WERI-Rb-1 (cell line): ENCODE data around the gene ST6GALNAC1.
"Not testable (repeated sequence)": the region's sequence is repeated elsewhere in the genome, so short reads cannot be mapped to it uniquely, and the experiment has no call there.

Source experiments
- DNase-seq: peaks from one replicate; pipeline ENCODE4 v3.0.0-alpha.2; 2020
- H3K27ac ChIP-seq: fragments of 250-450 bp; sonication (Bioruptor Pico); 2 replicates; pipeline ENCODE4 v1.5.1; 2020; ENCODE audit warnings: mild to moderate bottlenecking, moderate library complexity
- H3K27me3 ChIP-seq: fragments of 250-450 bp; sonication (Bioruptor Pico); 2 replicates; pipeline ENCODE4 v1.5.1; 2021; ENCODE audit warnings: mild to moderate bottlenecking, low read depth, moderate library complexity; ENCODE audit not compliant: insufficient read depth, severe bottlenecking
- H3K36me3 ChIP-seq: fragments of 250-450 bp; sonication (Bioruptor Pico); 2 replicates; pipeline ENCODE4 v1.5.1; 2020; ENCODE audit warnings: mild to moderate bottlenecking, moderate library complexity
- H3K4me3 ChIP-seq: 2 replicates; pipeline ENCODE4 v1.5.1; 2011; ENCODE audit warnings: low read depth, mild to moderate bottlenecking, control low read depth, low read length
- H3K9me3 ChIP-seq: fragments of 250-450 bp; sonication (Bioruptor Pico); 2 replicates; pipeline ENCODE4 v1.5.1; 2021; ENCODE audit warnings: mild to moderate bottlenecking, moderate library complexity; ENCODE audit not compliant: severe bottlenecking
- TF ChIP-seq, protein P1 (sequence below): IDR thresholded peaks from 2 replicates; pipeline ENCODE4 v1.5.1; 2011; ENCODE audit warnings: low read depth, mild to moderate bottlenecking, control low read depth, inconsistent platforms, low read length

ST6GALNAC1 gene

DNA sequence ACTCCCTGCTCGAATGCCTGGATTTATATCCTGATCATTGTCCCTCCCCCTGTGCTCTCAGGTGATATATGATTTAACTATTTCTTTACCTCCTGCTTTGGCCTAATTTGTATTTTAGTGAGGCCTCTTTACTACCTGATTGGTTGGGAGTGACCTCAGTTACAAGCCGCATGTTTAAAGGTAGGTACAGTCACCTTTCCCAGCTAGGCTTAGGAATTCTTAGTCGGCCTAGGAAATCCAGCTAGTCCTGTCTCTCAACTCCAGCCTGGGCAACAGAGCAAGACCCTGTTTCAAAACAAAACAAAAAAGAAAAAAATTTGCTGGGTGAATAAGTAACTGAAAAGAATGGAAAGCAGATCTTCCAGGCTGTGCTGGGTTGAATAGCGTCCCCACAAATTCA lies 31.1 kb downstream of the ST6GALNAC1 start:
- DNase-seq = no peak
- Histone ChIP-seq H3K36me3 (no peaks in the 10 kb centered on the region), H3K27me3 (no peaks in the 10 kb centered on the region), H3K27ac (no peak overlapping the region), H3K9me3 (peaks cover 13% of the 10 kb centered on the region), H3K4me3 (no peak overlapping the region)
- TF ChIP-seq, protein P1, sequence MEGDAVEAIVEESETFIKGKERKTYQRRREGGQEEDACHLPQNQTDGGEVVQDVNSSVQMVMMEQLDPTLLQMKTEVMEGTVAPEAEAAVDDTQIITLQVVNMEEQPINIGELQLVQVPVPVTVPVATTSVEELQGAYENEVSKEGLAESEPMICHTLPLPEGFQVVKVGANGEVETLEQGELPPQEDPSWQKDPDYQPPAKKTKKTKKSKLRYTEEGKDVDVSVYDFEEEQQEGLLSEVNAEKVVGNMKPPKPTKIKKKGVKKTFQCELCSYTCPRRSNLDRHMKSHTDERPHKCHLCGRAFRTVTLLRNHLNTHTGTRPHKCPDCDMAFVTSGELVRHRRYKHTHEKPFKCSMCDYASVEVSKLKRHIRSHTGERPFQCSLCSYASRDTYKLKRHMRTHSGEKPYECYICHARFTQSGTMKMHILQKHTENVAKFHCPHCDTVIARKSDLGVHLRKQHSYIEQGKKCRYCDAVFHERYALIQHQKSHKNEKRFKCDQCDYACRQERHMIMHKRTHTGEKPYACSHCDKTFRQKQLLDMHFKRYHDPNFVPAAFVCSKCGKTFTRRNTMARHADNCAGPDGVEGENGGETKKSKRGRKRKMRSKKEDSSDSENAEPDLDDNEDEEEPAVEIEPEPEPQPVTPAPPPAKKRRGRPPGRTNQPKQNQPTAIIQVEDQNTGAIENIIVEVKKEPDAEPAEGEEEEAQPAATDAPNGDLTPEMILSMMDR = no peak

DNA sequence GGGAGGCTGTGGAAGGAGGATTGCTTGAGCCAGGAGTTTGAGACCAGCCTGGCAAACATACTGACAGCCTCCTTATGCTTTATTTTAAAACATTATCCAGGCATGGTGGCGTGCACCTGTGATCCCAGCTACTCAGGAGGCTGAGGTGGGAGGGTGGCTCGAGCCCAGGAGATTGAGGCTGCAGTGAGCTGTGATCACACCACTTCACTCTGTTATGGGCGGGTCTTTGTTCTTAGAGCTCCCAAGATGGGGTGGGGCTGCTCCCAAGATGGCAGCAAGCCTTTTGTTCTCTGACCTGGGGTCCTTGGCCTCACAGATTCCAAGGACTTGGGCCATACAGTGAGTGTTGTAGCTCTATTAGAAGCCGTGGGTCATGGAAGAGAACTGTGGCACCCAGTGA lies 31.8 kb downstream of the ST6GALNAC1 start:
- H3K27me3 ChIP-seq = no peaks in the 10 kb centered on the region
- no peaks in the 10 kb centered on the region for H3K36me3 ChIP-seq
- TF ChIP-seq, protein P1 = no peak
- H3K4me3 ChIP-seq = no peak overlapping the region
- peaks cover 13% of the 10 kb centered on the region for H3K9me3 ChIP-seq
- no peak for DNase-seq
- H3K27ac ChIP-seq = no peak overlapping the region

DNA sequence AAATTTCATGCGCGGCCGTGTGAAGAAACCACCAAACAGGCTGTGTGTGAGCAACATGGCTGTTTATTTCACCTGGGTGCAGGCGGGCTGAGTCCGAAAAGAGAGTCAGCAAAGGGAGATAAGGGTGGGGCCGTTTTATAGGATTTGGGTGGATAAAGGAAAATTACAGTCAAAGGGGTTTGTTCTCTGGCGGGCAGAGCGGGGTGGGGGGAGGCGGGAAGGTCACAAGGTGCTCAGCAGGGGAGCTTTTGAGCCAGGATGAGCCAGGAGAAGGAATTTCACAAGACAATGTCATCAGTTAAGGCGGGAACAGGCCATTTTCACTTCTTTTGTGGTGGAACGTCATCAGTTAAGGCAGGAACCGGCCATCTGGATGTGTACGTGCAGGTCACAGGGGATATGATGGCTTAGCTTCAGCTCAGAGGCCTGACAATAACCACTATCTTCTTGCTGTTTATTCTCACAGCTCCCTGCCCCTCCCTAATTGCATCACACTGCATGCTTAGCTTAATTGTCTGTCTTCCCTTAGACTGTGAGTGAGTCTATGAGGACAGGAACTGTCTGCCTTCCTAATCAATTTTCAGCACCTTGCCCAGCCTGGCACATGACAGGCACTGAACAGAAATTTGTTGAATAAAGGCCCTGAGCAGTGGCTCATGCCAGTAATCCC lies 32.3 kb downstream of the ST6GALNAC1 start:
- H3K27ac ChIP-seq, H3K27me3 ChIP-seq, H3K4me3 ChIP-seq, DNase-seq, H3K36me3 ChIP-seq: not testable (repeated sequence)
- peaks cover 13% of the 10 kb centered on the region for H3K9me3 ChIP-seq

- not testable (repeated sequence) for H3K9me3 ChIP-seq, H3K27ac ChIP-seq, DNase-seq, H3K4me3 ChIP-seq, H3K36me3 ChIP-seq, H3K27me3 ChIP-seq
Measured at GRCh38 chr17:76606685-76607084, 36.9 kb downstream of the ST6GALNAC1 start.

DNA sequence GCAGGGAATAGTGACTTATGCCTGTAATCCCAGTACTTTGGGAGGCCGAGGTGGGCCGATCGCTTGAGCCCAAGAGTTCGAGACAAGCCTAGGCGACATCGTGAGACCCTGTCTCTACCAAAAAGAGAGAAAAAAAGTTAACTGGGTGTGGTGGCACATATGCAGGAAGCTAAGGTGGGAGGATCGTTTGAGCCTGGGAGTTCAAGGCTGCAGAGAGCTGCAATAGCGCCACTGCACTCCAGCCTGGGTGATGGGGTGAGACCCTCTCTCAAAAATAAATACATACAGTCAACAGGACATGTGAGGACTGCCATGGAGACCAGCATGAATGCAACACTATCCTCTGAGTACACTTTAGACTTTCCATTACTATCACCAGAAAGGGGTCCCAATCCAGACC lies 42.5 kb downstream of the ST6GALNAC1 start:
- Histone ChIP-seq H3K9me3 (peaks cover 7% of the 10 kb centered on the region), H3K36me3 (no peaks in the 10 kb centered on the region), H3K4me3 (no peak overlapping the region), H3K27me3 (no peaks in the 10 kb centered on the region), H3K27ac (no peak overlapping the region)
- TF ChIP-seq, protein P1 = no peak
- DNase-seq = no peak

DNA sequence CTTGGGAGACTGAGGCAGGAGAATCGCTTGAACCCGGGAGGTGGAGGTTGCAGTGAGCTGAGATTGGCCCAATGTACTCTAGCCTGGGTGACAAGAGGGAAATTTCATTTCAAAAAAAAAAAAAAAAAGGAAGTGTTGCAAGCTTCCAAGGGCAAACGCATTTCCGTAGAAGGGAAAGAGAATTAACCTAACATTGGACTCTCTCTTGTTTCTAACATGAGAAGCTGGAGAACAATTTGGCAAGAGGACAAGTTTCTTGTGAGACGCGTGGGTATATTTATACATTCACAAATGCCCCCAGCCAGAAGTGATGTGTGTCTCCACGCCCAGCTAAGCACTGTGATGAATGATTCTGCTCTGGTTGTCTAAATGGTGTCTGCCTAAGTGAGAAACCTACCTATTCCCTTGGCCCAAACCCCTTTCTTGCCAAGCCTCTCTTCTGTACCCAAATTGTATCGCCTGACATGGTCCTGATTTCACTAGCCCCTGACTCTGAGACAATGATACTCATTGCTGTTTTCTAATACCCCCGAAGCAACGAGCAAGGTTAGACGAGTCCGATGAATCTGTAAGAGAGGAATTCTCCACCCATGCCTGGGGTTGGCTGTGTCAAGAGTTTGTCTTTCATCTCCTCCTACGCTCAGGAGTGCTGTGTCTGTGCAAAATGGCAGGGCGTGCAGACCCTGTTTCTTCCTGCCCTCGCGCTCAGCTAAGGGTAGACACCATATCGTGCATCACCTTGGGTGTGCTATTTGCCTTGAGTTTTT lies 43.7 kb downstream of the ST6GALNAC1 start:
- no peak for DNase-seq
- Histone ChIP-seq H3K36me3 (no peaks in the 10 kb centered on the region), H3K9me3 (peaks cover 7% of the 10 kb centered on the region), H3K4me3 (no peak overlapping the region), H3K27ac (no peak overlapping the region), H3K27me3 (no peaks in the 10 kb centered on the region)
- TF ChIP-seq, protein P1 = no peak
